ENCODE results near the gene PTPRO. TPM values are rescaled to one million over a fixed set of nuclear protein-coding genes. Genes with fewer than 3 reads are reported as not detected.

The PTPRO gene
- total RNA-seq, 1 donor from 2014 or later = 204 TPM

- FAIRE-seq (no peak), DNase-seq (ENCODE audit: low spot score in 2 of 2) (no peak)
These were observed 308.9 kb downstream of the PTPRO start for GRCh38 chr12:15631007-15631715.

- FAIRE-seq = no peak
- DNase-seq (ENCODE audit: low spot score in 2 of 2) = no peak
These were observed 310.4 kb downstream of the PTPRO start for GRCh38 chr12:15632708-15633107.

GRCh38 chr12:15633201-15633600 is 310.9 kb downstream of the PTPRO start:
- FAIRE-seq = no peak
- no peak for DNase-seq (ENCODE audit: low spot score in 2 of 2)

- DNase-seq (ENCODE audit: low spot score in 2 of 2) (no peak), FAIRE-seq (no peak)
These were observed 311.8 kb downstream of the PTPRO start for GRCh38 chr12:15634010-15634683.

- FAIRE-seq (no peak), DNase-seq (ENCODE audit: low spot score in 2 of 2) (no peak)
These were observed 314.0 kb downstream of the PTPRO start for GRCh38 chr12:15636060-15636890.

GRCh38 chr12:15638231-15638630 is 315.9 kb downstream of the PTPRO start:
- DNase-seq (ENCODE audit: low spot score in 2 of 2) (no peak), FAIRE-seq (no peak)

GRCh38 chr12:15644700-15645099 is 322.4 kb downstream of the PTPRO start:
- peak; percentile 42 for FAIRE-seq

GRCh38 chr12:15646581-15646980 is 324.3 kb downstream of the PTPRO start:
- no peak for FAIRE-seq
- DNase-seq (ENCODE audit: low spot score in 2 of 2) = no peak

More at GRCh38 chr12:15644700-15645099, 322.4 kb downstream of the PTPRO start:
- DNase-seq (ENCODE audit: low spot score in 2 of 2) = no peak

Other genes starting within 250 kb of the PTPRO start
- gene RERG, start 101.1 kb upstream of the PTPRO start, total RNA-seq = 1.6 TPM